Natural killer cell treated with Interleukin-12 subunit alpha and Interleukin-12 subunit beta and Interleukin-15 and Interleukin-18, amount 100 ng/mL, for 72 hours (primary cell): ENCODE results near the gene SLC41A3. TPM values are rescaled to one million over a fixed set of nuclear protein-coding genes. Genes with fewer than 3 reads are reported as not detected.

Experiments used
- ATAC-seq, 2 donors: fragments of 150-1000 bp; cut with Tn5 transposase in 1 of 2; sonication (Bioruptor Pico), chemical (Tn5 transposase) in 1 of 2; 2 replicates each; pipeline ENCODE4 v1.10.0; 2021
- DNase-seq: peaks from one replicate; pipeline ENCODE4 v3.0.0; 2022; ENCODE audit warnings: low spot score
- H3K27ac Mint-ChIP-seq, 2 donors: 1 replicate in 1 of 2; 2 replicates in 1 of 2; pipeline ENCODE4 v1.8.0; 2022; ENCODE audit warnings: mixed read lengths in 2 of 2, mild to moderate bottlenecking in 1 of 2, moderate library complexity in 1 of 2
- H3K27me3 Mint-ChIP-seq, 2 donors: 1 replicate in 1 of 2; 2 replicates in 1 of 2; pipeline ENCODE4 v1.8.0; 2022; ENCODE audit warnings: mixed read lengths in 2 of 2
- H3K36me3 Mint-ChIP-seq: one replicate; pipeline ENCODE4 v1.8.0; 2022; ENCODE audit warnings: mixed read lengths
- H3K4me1 Mint-ChIP-seq, 2 donors: 1 replicate in 1 of 2; 2 replicates in 1 of 2; pipeline ENCODE4 v1.8.0; 2022; ENCODE audit warnings: low read depth in 2 of 2, mixed read lengths in 2 of 2, mild to moderate bottlenecking in 1 of 2
- H3K4me3 Mint-ChIP-seq: one replicate; pipeline ENCODE4 v1.8.0; 2022; ENCODE audit warnings: mixed read lengths
- H3K9me3 Mint-ChIP-seq: 2 replicates; pipeline ENCODE4 v1.8.0; 2022; ENCODE audit warnings: mixed read lengths
- total RNA-seq, 2 donors: library from RNA; stranded (reverse); gene quantifications; one replicate each; pipeline ENCODE4 v1.2.3, GENCODE V29; 2022

Gene SLC41A3
- total RNA-seq, 2 donors from 2014 or later = 30.4 to 36.4 TPM

DNA sequence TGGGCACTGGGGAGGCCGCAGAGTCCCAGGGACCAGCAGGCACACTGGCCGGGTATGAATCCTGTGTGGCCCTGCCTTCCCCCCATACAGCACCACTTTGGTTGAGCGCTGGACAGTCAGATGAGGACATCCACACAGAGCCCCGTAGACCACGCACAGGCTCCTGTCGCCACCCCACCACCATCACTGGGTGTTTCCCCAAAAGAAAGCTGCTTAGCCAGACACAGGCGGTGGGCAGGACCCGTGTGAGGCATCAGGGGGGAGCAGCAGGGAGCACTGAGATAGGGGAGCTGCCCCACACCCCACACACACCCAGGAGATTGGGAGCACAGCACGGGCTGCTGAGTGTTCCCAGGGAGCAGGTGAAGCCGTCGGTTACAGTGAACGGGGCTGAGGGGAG lies 42.4 kb upstream of the SLC41A3 start:
- no peak for DNase-seq
- Mint-ChIP-seq H3K36me3 (no peaks in the 10 kb centered on the region), H3K4me3 (no peak overlapping the region), H3K4me1 (no peaks in the 10 kb centered on the region), H3K9me3 (no peaks in the 10 kb centered on the region), H3K27me3 (peaks cover 2 to 6% of the 10 kb centered on the region in 2 donors), H3K27ac (no peak overlapping the region)
- no peak for ATAC-seq

DNA sequence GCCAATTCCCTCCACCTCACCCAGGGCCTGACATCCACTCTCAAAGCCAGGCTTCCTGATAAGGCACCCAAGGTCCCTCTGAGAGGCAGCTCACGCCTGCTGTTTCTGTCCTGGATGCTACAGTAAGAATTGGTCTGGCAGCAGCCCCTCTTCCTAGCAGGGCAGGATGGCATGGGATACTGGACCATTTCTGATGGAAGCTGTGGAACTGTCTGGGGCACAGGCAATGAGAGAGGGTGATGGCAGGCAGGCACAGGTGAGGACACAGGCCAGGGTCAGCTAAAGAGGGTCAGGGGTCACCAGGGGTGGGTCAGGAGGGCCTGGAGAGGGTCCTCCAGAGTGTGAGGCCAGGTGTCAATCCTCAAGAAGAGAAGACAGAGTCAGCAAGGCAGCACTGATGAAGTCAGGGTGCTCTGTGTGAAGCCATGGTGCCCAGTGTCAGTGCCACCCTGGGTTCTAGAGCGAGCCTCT lies 41.9 kb upstream of the SLC41A3 start:
- no peak overlapping the region for H3K27ac Mint-ChIP-seq
- peaks cover 2 to 9% of the 10 kb centered on the region in 2 donors for H3K27me3 Mint-ChIP-seq
- no peaks in the 10 kb centered on the region for H3K9me3 Mint-ChIP-seq
- H3K36me3 Mint-ChIP-seq = no peaks in the 10 kb centered on the region
- ATAC-seq = no peak
- no peak overlapping the region for H3K4me3 Mint-ChIP-seq
- no peaks in the 10 kb centered on the region for H3K4me1 Mint-ChIP-seq
- DNase-seq = no peak

DNA sequence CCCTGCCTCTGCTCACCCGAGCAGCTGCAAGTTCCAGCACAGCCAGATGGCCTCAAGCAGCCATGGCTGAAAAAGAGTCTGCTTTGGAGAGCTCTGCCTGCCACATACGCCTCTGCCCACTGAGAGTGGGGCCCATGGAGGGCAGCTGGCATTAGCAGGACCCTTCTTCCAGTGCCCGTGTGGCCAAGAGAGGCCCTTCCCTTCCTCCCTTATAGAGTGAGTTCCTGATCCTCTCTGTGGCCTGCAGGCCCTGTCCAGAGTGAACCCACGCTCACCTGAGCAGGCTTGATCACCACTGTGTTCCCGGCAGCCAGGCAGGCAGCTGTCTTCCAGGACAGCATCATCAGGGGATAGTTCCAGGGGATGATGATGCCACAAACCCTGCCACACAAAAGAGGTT lies 41.4 kb upstream of the SLC41A3 start:
- Mint-ChIP-seq H3K4me3 (no peak overlapping the region), H3K27ac (no peak overlapping the region), H3K4me1 (no peaks in the 10 kb centered on the region), H3K36me3 (no peaks in the 10 kb centered on the region), H3K27me3 (peaks cover 2 to 12% of the 10 kb centered on the region in 2 donors), H3K9me3 (no peaks in the 10 kb centered on the region)
- ATAC-seq (peak in 1 of 2 donors; percentile 7), DNase-seq (no peak)

DNA sequence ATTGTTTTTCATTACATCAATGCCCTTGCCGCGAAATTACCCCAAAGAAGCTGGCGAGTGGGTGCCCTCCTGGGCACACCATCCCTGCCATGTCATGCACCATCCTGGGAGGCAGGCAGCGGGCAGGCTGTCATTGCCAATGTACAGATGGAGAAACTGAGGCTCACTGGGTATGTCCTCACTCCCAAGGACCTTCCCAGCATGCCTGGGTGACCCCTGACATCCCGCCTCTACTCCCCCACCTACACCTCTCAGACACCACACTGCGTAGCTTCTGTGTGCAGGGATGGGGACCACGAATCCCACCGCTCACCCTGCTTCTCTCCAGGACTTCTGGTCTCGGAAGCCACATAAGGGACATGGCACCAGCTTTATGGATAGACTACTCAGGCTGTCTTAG lies 41.0 kb upstream of the SLC41A3 start:
- DNase-seq (no peak), ATAC-seq (no peak)
- no peaks in the 10 kb centered on the region for H3K9me3 Mint-ChIP-seq
- no peaks in the 10 kb centered on the region for H3K4me1 Mint-ChIP-seq
- no peaks in the 10 kb centered on the region for H3K36me3 Mint-ChIP-seq
- no peak overlapping the region for H3K4me3 Mint-ChIP-seq
- no peak overlapping the region for H3K27ac Mint-ChIP-seq
- H3K27me3 Mint-ChIP-seq = peaks cover 2 to 16% of the 10 kb centered on the region in 2 donors

DNA sequence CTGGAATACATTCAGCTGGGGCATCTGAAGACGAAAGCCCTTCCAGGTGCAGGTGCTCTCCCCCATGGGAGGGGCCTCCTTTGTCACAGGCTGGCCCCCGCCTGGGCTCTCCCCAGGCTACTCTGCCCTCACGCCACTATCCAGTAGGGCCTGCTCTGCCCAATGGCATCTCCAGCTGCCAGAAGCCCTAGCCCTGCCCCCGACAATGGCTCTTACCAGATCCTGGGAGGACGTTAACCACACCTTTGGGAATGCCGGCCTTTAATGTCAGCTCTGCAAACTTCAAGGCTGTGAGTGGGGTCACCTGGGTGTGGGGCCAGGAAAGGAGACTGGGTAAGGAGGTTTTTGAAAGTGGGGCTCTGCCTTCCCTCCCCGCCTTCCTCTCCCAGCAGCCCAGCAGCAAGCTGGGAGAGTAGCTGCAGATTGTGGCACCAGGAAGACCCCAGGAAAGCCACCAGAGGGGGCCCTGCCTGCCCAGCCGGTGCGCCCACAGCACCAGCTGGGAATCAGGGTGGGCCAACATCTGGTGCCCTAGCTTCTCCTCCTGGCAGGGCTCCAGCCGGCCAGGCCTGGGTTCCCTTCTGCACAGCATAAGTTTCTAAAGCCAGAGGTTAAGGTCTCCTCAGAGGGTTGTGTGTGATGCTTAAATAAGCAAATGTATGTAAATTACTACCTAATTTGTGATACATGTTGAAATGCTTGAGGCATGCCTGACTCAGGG lies 40.4 kb upstream of the SLC41A3 start:
- Mint-ChIP-seq H3K4me1 (no peaks in the 10 kb centered on the region), H3K36me3 (no peaks in the 10 kb centered on the region), H3K27ac (no peak overlapping the region), H3K27me3 (peaks cover 6 to 22% of the 10 kb centered on the region in 2 donors), H3K9me3 (no peaks in the 10 kb centered on the region), H3K4me3 (no peak overlapping the region)
- ATAC-seq = no peak
- DNase-seq = peak; percentile 60

DNA sequence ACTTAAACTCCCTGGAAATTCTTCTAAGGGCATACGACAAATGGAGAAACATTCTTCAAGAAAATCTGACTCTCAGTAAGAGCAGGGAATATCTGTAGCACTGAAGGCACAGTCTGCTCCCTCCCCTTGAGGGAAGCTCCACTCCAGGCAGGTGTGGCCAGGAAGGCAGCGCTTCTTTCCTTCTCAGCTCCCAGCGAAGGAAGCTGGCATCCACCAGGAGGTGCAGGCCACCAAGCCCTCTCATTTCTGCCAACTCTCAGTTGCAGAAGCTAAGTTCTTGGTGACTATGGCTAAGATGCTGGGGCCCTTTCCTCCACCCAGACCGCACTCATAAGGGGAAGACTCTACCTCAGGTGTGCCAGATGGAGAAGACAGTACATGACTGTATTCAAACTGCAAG lies 37.7 kb upstream of the SLC41A3 start:
- no peak overlapping the region for H3K27ac Mint-ChIP-seq
- H3K9me3 Mint-ChIP-seq = no peaks in the 10 kb centered on the region
- no peaks in the 10 kb centered on the region for H3K4me1 Mint-ChIP-seq
- no peak overlapping the region for H3K4me3 Mint-ChIP-seq
- DNase-seq (no peak), ATAC-seq (no peak)
- no peaks in the 10 kb centered on the region for H3K36me3 Mint-ChIP-seq
- peaks cover 12 to 29% of the 10 kb centered on the region in 2 donors for H3K27me3 Mint-ChIP-seq

DNA sequence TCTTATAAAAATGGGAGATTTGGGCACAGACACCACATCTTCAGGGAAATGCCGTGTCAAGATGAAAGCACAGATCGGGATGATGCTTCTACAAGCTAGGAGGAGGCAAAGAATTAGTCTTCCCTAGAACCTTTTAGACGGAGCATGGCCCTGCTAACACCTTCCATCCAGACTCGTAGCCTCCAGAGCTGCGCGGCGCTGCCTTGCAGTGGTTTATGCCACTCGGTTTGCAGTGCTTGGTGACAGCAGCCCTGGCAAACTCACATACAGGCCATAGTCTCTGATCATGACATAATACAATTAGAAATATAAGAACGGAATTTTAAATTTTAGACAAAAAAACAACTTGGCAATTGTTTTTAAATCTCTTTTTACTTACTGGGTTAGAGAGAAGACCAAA lies 37.1 kb upstream of the SLC41A3 start:
- Mint-ChIP-seq H3K27ac (no peak overlapping the region), H3K36me3 (no peaks in the 10 kb centered on the region), H3K4me3 (no peak overlapping the region), H3K9me3 (no peaks in the 10 kb centered on the region), H3K4me1 (no peaks in the 10 kb centered on the region), H3K27me3 (peaks cover 12 to 29% of the 10 kb centered on the region in 2 donors)
- no peak for DNase-seq
- no peak for ATAC-seq

DNA sequence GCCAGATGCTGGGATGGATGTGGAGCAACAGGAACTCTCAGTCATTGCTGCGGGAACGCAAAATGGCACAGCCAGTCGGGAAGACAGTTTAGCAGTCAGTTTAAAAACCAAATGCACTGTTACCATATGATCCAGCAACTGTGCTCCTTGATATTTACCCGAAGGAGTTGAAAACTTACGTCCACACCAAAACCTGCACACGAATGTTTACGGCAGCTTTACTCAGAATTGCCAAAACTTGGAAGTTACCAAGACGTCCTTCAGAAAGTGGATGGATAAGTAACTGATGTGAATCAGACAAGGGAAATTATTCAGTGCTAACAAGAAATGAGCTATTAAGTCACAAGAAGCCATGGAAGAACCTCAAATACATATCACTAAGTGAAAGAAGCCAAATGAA lies 36.1 kb upstream of the SLC41A3 start:
- Mint-ChIP-seq H3K4me1 (no peaks in the 10 kb centered on the region), H3K27me3 (peaks cover 12 to 29% of the 10 kb centered on the region in 2 donors), H3K4me3 (no peak overlapping the region), H3K27ac (no peak overlapping the region), H3K9me3 (no peaks in the 10 kb centered on the region), H3K36me3 (no peaks in the 10 kb centered on the region)
- ATAC-seq (no peak), DNase-seq (no peak)

DNA sequence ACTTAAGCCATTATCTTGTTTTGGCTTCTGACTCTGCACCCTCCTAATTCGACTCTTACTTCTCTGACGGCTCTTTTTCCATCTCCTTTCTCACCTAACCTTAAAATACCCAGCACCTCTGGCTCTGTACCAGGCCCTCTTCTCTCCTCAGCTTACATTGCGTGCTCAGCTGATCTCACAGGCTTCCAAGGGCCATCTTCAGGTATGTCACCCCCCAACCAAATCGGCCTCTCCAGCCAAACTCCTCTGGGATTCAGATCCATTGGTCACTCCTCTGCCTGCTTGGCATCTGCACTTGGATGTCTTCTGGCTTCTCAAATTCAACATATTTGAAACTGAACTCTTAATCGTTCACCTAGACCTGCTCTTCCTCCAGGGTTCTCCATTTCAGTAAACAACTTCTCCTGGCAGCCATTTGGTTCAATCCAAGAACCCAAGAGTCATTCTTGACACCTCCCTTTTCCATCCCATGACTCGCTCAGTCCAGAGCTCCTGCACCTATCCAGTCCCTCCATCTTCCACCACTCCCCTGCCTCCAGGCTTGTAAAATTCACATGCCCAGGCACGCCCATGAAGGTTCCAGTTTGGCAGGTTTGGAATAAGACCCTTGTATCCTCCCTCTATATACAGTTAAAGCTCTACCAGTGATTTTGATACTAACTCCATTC lies 35.2 kb upstream of the SLC41A3 start:
- Mint-ChIP-seq H3K27me3 (peaks cover 12 to 29% of the 10 kb centered on the region in 2 donors), H3K27ac (no peak overlapping the region), H3K4me3 (no peak overlapping the region), H3K4me1 (no peaks in the 10 kb centered on the region), H3K36me3 (no peaks in the 10 kb centered on the region), H3K9me3 (no peaks in the 10 kb centered on the region)
- DNase-seq = no peak
- ATAC-seq = no peak

DNA sequence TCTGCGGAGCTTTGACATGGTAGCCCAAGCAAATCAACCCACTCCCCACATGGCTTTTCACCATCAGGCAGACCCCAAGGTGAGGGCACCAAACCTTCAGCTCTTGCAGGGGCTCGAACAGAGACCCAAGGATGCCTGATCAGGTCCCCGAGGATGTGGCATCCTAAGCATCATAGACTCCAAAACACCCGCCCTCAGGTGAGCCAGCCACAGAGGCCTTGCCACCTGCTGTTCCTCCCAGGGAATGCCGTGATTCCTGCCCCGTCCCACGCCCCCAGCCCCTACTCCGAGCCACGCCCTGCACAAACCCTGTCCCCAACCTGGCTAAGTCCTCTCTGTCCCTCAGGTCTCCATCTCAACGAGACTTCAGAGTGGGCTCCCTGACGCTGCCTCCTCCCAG lies 34.7 kb upstream of the SLC41A3 start:
- DNase-seq (no peak), ATAC-seq (no peak)
- Mint-ChIP-seq H3K4me1 (no peaks in the 10 kb centered on the region), H3K36me3 (no peaks in the 10 kb centered on the region), H3K9me3 (no peaks in the 10 kb centered on the region), H3K27ac (no peak overlapping the region), H3K4me3 (no peak overlapping the region), H3K27me3 (peaks cover 12 to 29% of the 10 kb centered on the region in 2 donors)

DNA sequence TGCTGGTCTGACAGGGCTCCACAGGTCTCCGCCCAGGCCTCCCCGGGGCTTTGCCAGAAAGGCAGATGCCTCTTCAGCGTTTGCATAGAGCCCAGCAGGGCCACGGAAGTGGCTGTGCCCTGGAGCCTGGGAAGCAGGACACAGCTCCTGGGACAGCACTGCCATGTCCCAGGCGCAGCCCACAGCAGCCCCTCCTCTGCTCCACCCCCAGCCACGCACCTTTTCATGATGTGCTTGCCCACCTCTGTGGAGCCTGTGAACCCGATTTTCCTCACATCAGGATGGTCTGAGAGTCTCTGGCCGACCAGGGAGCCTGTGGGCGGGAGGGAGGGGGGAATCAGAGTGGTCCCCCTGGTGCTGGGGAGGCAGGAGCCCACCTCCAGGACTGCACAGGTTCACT lies 33.9 kb upstream of the SLC41A3 start:
- DNase-seq (no peak), ATAC-seq (no peak)
- Mint-ChIP-seq H3K9me3 (no peaks in the 10 kb centered on the region), H3K4me1 (no peaks in the 10 kb centered on the region), H3K36me3 (no peaks in the 10 kb centered on the region), H3K4me3 (no peak overlapping the region), H3K27me3 (peaks cover 12 to 29% of the 10 kb centered on the region in 2 donors), H3K27ac (no peak overlapping the region)

DNA sequence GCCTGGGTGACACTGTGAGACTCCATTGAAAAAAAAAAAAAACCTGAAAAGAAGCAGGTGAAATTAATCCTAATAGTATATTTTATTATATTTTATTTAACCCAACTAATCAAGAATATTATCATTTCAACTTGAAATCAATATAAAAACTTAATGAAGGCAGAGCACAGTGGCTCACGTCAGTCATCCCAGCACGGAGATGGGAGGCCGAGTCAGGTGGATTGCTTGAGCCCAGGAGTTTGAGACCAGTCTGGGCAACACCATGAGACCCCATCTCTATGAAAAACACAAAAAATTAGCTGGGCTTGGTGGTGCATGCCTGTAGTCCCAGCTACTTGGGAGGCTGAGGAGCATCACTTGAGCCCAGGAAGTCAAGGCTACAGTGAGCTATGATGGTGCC lies 33.3 kb upstream of the SLC41A3 start:
- H3K4me1 Mint-ChIP-seq = no peaks in the 10 kb centered on the region
- peaks cover 12 to 29% of the 10 kb centered on the region in 2 donors for H3K27me3 Mint-ChIP-seq
- ATAC-seq = no peak
- no peaks in the 10 kb centered on the region for H3K36me3 Mint-ChIP-seq
- no peak overlapping the region for H3K27ac Mint-ChIP-seq
- H3K9me3 Mint-ChIP-seq = no peaks in the 10 kb centered on the region
- DNase-seq = no peak
- no peak overlapping the region for H3K4me3 Mint-ChIP-seq

DNA sequence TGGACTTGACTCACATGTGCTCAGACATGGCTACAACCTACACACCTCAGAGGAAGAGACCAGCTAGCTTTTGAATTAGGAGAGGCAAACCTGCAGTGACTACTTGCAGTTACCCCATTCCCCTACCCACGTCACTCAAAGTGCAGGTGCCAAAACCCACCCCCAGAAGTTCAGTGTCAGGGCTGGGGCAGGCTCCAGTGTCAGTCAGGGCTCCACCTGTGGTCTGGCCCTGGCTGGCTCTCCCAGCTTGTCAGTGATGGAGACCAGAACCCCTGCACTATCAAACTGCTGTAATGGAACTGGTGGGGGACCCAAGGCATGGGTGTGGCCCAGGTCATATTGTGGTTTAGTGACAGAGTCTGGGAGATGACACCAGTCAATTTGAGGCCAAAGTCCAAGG lies 32.6 kb upstream of the SLC41A3 start:
- Mint-ChIP-seq H3K36me3 (no peaks in the 10 kb centered on the region), H3K27me3 (peaks cover 11 to 24% of the 10 kb centered on the region in 2 donors), H3K27ac (no peak overlapping the region), H3K9me3 (no peaks in the 10 kb centered on the region), H3K4me3 (no peak overlapping the region), H3K4me1 (no peaks in the 10 kb centered on the region)
- ATAC-seq (no peak), DNase-seq (no peak)

DNA sequence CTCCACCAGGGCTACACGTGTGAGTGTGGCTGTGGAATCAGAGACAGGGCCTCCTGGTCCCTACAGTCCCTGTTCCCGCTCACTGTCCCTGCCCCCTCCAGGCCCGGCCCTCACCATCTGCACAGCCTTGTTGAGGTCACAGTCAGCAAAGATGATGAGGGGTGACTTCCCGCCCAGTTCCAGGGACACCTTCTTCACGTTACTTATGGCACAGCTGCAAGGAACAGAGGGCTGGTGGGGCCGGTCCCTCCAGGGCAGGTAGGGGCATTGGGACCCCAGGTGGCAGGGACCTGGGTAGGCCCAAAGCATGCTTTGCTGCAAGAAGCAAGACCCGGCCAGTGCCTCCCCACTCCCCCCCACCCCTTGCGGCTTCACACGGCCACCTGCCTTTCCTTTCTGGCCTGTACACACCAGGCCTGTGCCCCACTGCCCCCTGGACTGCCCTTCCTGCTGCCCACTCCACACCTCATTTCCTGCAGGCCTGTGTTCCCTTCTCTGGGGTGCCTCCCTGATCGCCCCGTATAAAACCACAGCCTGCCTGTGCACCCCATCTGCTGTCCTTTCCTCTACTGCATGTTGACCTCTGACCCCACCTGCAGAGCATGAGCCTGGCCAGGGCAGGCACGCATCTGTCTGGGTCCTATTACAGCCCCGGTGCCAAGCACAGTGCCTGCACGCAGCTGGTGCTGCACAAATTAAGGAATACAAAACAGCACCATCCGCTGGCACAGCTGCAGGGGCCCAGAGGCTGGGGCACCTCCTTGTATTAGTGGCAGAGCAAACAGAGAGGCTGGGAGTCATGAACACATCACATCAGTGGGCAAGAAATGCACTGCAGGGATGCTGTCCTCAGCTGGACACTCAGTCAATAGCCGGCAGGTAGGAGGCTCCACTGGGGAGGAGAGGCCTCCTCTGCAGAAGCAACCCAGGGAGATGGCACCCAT lies 30.8 kb upstream of the SLC41A3 start:
- H3K36me3 Mint-ChIP-seq = no peaks in the 10 kb centered on the region
- no peak overlapping the region for H3K27ac Mint-ChIP-seq
- DNase-seq (peak; percentile 31), ATAC-seq (no peak)
- H3K27me3 Mint-ChIP-seq = peaks cover 10 to 11% of the 10 kb centered on the region in 2 donors
- H3K9me3 Mint-ChIP-seq = no peaks in the 10 kb centered on the region
- no peak overlapping the region for H3K4me3 Mint-ChIP-seq
- no peaks in the 10 kb centered on the region for H3K4me1 Mint-ChIP-seq
